ENCODE measurements around the gene TMCO4. TPM values are rescaled to one million over a fixed set of nuclear protein-coding genes. Genes with fewer than 3 reads are reported as not detected.

The TMCO4 gene
- total RNA-seq, 1 donor from 2014 or later, result 4.1 TPM

GRCh38 chr1:19844731-19845495 lies 45.2 kb upstream of the TMCO4 start:
- H3K4me1 Mint-ChIP-seq (ENCODE audit: unreplicated experiment), result peaks cover 7% of the 10 kb centered on the region
- H3K27ac Mint-ChIP-seq (ENCODE audit: unreplicated experiment), result no peak overlapping the region
- no peak for TF ChIP-seq CTCF (IDR thresholded peaks at IDR 0.05; ENCODE audit: unreplicated experiment)
- H3K36me3 Mint-ChIP-seq (ENCODE audit: low read depth, unreplicated experiment), result no peaks in the 10 kb centered on the region
- H3K27me3 Mint-ChIP-seq (ENCODE audit: unreplicated experiment), result no peaks in the 10 kb centered on the region
- DNase-seq (ENCODE audit: low spot score), result no peak
- H3K9me3 Mint-ChIP-seq (ENCODE audit: unreplicated experiment), result no peaks in the 10 kb centered on the region
- H3K4me3 Mint-ChIP-seq (ENCODE audit: unreplicated experiment), result no peak overlapping the region

GRCh38 chr1:19840228-19840627 lies 40.5 kb upstream of the TMCO4 start:
- no peak overlapping the region for H3K4me3 Mint-ChIP-seq (ENCODE audit: unreplicated experiment)
- no peak for DNase-seq (ENCODE audit: low spot score)
- H3K36me3 Mint-ChIP-seq (ENCODE audit: low read depth, unreplicated experiment), result no peaks in the 10 kb centered on the region
- no peaks in the 10 kb centered on the region for H3K9me3 Mint-ChIP-seq (ENCODE audit: unreplicated experiment)
- H3K27me3 Mint-ChIP-seq (ENCODE audit: unreplicated experiment), result no peaks in the 10 kb centered on the region
- no peak overlapping the region for H3K27ac Mint-ChIP-seq (ENCODE audit: unreplicated experiment)
- peaks cover 6% of the 10 kb centered on the region for H3K4me1 Mint-ChIP-seq (ENCODE audit: unreplicated experiment)
- no peak for TF ChIP-seq CTCF (IDR thresholded peaks at IDR 0.05; ENCODE audit: unreplicated experiment)

GRCh38 chr1:19837866-19838265 lies 38.1 kb upstream of the TMCO4 start:
- no peaks in the 10 kb centered on the region for H3K4me1 Mint-ChIP-seq (ENCODE audit: unreplicated experiment)
- H3K9me3 Mint-ChIP-seq (ENCODE audit: unreplicated experiment), result no peaks in the 10 kb centered on the region
- H3K4me3 Mint-ChIP-seq (ENCODE audit: unreplicated experiment), result no peak overlapping the region
- no peak for TF ChIP-seq CTCF (IDR thresholded peaks at IDR 0.05; ENCODE audit: unreplicated experiment)
- DNase-seq (ENCODE audit: low spot score), result no peak
- H3K27ac Mint-ChIP-seq (ENCODE audit: unreplicated experiment), result no peak overlapping the region
- H3K27me3 Mint-ChIP-seq (ENCODE audit: unreplicated experiment), result peaks cover 2% of the 10 kb centered on the region
- H3K36me3 Mint-ChIP-seq (ENCODE audit: low read depth, unreplicated experiment), result no peaks in the 10 kb centered on the region

- Mint-ChIP-seq H3K27me3 (ENCODE audit: unreplicated experiment) (peaks cover 2% of the 10 kb centered on the region), H3K4me1 (ENCODE audit: unreplicated experiment) (no peaks in the 10 kb centered on the region), H3K36me3 (ENCODE audit: low read depth, unreplicated experiment) (no peaks in the 10 kb centered on the region), H3K9me3 (ENCODE audit: unreplicated experiment) (no peaks in the 10 kb centered on the region), H3K27ac (ENCODE audit: unreplicated experiment) (no peak overlapping the region), H3K4me3 (ENCODE audit: unreplicated experiment) (no peak overlapping the region)
- no peak for TF ChIP-seq CTCF (IDR thresholded peaks at IDR 0.05; ENCODE audit: unreplicated experiment)
- no peak for DNase-seq (ENCODE audit: low spot score)
These were observed 35.9 kb upstream of the TMCO4 start for GRCh38 chr1:19835578-19835977.

GRCh38 chr1:19831441-19831840 lies 31.7 kb upstream of the TMCO4 start:
- DNase-seq (ENCODE audit: low spot score), result no peak
- no peak overlapping the region for H3K4me3 Mint-ChIP-seq (ENCODE audit: unreplicated experiment)
- TF ChIP-seq CTCF (IDR thresholded peaks at IDR 0.05; ENCODE audit: unreplicated experiment), result no peak
- no peak overlapping the region for H3K27ac Mint-ChIP-seq (ENCODE audit: unreplicated experiment)
- no peaks in the 10 kb centered on the region for H3K9me3 Mint-ChIP-seq (ENCODE audit: unreplicated experiment)
- peaks cover 2% of the 10 kb centered on the region for H3K27me3 Mint-ChIP-seq (ENCODE audit: unreplicated experiment)
- no peaks in the 10 kb centered on the region for H3K36me3 Mint-ChIP-seq (ENCODE audit: low read depth, unreplicated experiment)
- no peaks in the 10 kb centered on the region for H3K4me1 Mint-ChIP-seq (ENCODE audit: unreplicated experiment)

Measured in endothelial cell (in vitro differentiated cells).